NCI-H524 (cell line): Measurements from ENCODE around the gene PITPNM2.
"Not testable (repeated sequence)": the region's sequence is repeated elsewhere in the genome, so short reads cannot be mapped to it uniquely, and the experiment has no call there.

ENCODE experiments used
- DNase-seq, 2 experiments: peaks; one replicate each; lab custom pipeline; 2025; lab: John Stamatoyannopoulos, UW

Gene PITPNM2

GRCh38 chr12:123120452-123121166 lies 30.3 kb downstream of the PITPNM2 start:
- DNase-seq, result no peak

- no peak for DNase-seq
Observed at GRCh38 chr12:123119808-123120207, 31.1 kb downstream of the PITPNM2 start.

- peak; percentile 66 to 85 for DNase-seq
Observed at GRCh38 chr12:123118497-123118896, 32.4 kb downstream of the PITPNM2 start.

GRCh38 chr12:123115409-123116121 lies 35.3 kb downstream of the PITPNM2 start:
- no peak for DNase-seq

GRCh38 chr12:123114304-123115083 lies 36.4 kb downstream of the PITPNM2 start:
- no peak for DNase-seq

- peak in 1 of 2 experiments; percentile 8 for DNase-seq
Observed at GRCh38 chr12:123113026-123113425, 37.9 kb downstream of the PITPNM2 start.

GRCh38 chr12:123111498-123112165 lies 39.3 kb downstream of the PITPNM2 start:
- no peak for DNase-seq

GRCh38 chr12:123109319-123109772 lies 41.5 kb downstream of the PITPNM2 start:
- DNase-seq, result no peak

GRCh38 chr12:123108682-123109066 lies 42.2 kb downstream of the PITPNM2 start:
- no peak for DNase-seq

- DNase-seq, result no peak
Observed at GRCh38 chr12:123107926-123108681, 42.8 kb downstream of the PITPNM2 start.

GRCh38 chr12:123106640-123107359 lies 44.1 kb downstream of the PITPNM2 start:
- no peak for DNase-seq

GRCh38 chr12:123105211-123105826 lies 45.6 kb downstream of the PITPNM2 start:
- no peak for DNase-seq

- no peak for DNase-seq
Observed at GRCh38 chr12:123104809-123105208, 46.1 kb downstream of the PITPNM2 start.

- DNase-seq, result not testable (repeated sequence)
Observed at GRCh38 chr12:123104094-123104493, 46.8 kb downstream of the PITPNM2 start.

- no peak for DNase-seq
Observed at GRCh38 chr12:123102781-123103503, 47.9 kb downstream of the PITPNM2 start.

- no peak for DNase-seq
Observed at GRCh38 chr12:123102366-123102765, 48.5 kb downstream of the PITPNM2 start.

- DNase-seq, result peak; percentile 59 to 82
Observed at GRCh38 chr12:123101526-123101925, 49.4 kb downstream of the PITPNM2 start.
